GM12875 (cell line): Measurements from ENCODE around the gene PARPBP.
"Not testable (repeated sequence)": the region's sequence is repeated elsewhere in the genome, so short reads cannot be mapped to it uniquely, and the experiment has no call there.

Source experiments
- H3K4me3 ChIP-seq: one replicate; pipeline ENCODE4 v1.5.1; 2011; ENCODE audit warnings: low read depth, low read length, control low read depth
- CTCF ChIP-seq: IDR thresholded peaks from 2 replicates; pipeline ENCODE4 v1.5.1; 2011; ENCODE audit warnings: low read depth, mild to moderate bottlenecking, control low read depth, inconsistent platforms, low read length, moderate library complexity, borderline replicate concordance; ENCODE audit not compliant: insufficient read depth

Gene PARPBP

GRCh38 chr12:102234599-102234998 is 114.6 kb downstream of the PARPBP start:
- no peak for TF ChIP-seq CTCF
- no peak overlapping the region for H3K4me3 ChIP-seq

GRCh38 chr12:102240859-102241258 is 120.9 kb downstream of the PARPBP start:
- not testable (repeated sequence) for H3K4me3 ChIP-seq
